Effector CD8-positive, alpha-beta T cell (primary cell): Measurements from ENCODE around the gene GRK4.
A peak's percentile ranks its signal among the peaks of the same experiment; 100 is the strongest.
"Not testable (repeated sequence)": the region's sequence is repeated elsewhere in the genome, so short reads cannot be mapped to it uniquely, and the experiment has no call there.

Source experiments
- DNase-seq: peaks from one replicate; lab custom pipeline; 2025; lab: John Stamatoyannopoulos, UW

Gene GRK4

DNA sequence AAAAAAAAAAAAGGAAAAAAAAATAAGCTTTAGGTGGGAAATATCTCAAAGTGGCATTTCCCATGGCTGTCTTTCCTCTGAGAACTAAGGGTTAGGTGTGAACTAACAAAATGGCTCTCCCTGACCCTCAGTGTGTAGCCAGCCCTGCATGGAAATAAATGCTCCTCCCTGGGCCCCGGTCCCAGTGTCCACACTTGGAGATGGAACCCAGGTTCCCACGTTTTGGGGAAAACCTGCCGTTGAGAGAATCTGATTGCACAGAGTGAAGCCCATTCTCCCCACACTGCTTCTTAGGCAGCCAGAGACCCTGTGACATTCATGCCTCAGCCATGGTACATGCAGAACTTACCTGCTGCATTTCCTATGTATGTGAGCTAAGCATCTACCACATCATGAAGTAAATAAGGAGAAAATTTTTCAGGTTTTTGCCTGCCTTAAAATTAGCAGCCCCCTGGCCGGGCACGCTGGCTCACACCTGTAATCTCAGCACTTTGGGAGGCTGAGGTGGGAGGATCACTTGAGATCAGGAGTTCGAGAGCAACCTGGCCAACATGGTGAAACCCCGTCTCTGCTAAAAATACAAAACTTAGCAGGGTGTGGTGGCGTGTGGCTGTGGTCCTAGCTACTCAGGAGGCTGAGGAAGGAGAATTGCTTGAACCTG is 76.5 kb downstream of the GRK4 start:
- DNase-seq = no peak

DNA sequence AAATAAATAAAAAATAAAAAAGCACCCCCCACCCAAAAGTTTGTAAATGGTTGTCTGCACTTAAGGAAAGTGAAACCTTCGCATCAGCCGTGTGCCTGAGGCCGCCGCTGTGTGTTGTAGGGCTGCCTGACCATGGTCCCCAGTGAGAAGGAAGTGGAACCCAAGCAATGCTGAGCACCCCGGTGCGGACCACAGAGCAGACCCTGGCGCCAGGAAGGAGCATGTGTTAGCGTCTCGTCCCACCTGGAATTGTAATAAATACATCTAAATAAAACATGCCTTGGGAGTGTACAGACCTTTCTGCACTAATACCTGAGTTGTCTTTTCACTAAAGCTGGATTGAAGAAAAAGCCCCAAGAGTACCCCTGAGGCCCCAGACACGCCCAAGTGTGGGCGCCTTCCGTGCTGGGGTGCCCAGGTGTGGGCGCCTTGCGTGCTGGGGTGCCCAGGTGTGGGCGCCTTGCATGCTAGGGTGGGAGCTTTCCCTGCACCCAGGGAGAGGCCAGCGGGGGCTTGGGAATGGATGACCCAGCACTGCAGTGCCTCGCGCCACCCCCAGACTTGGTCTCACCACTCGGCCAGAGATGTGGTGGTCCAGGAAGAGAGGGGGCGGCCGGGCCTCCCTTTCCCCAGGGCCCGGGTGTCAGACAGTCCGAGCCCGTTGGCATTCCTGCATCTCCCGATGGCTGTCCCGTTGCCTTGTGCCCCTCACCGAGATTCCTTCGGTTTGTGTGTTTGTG is 77.3 kb downstream of the GRK4 start:
- no peak for DNase-seq

DNA sequence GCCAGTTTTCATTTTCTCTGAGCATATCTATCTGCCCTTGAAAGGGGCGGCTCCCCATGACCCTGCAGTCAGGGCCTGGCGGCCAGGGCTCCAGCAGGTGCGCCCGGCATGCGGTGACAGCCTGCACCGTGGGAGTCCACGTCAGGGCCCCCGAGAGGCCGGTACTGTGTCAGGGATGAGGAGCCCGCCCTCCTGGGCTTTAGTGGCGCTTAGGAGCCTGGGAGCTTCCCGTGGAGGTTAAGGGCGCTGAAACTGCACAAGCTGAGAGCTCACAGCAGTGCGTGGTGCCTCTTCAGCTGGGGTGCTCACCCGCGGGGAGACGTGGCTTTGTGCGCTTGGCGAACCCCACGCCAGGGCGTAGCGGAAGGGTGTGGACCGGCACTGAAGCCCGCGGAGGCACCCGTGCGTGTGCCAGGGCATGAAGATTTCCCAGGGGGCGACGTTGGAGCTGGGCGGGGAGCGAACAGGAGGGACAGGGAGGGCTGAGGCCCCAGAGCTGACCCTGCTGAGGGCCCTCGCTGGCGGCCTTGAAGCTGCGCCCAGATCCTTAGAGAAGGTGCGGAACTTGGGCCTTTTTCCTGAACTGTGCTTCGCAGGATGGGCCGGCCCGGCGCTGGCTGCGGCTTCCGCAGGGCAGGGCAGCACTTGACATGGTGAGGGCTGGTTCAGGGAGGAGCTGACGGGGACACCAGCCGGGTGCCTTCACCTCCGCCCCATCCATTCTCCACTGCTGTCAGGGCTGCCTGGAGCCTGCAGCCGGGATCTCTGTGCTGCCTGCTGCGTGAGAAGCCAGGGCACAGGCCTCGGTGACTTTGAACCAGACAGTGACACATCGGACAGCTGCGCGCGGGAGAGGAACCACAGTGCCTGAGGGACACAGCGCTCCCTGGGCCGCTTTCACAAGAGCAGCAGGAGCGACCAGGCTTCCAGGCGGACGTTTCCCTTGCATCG is 78.1 kb downstream of the GRK4 start:
- DNase-seq = no peak

DNA sequence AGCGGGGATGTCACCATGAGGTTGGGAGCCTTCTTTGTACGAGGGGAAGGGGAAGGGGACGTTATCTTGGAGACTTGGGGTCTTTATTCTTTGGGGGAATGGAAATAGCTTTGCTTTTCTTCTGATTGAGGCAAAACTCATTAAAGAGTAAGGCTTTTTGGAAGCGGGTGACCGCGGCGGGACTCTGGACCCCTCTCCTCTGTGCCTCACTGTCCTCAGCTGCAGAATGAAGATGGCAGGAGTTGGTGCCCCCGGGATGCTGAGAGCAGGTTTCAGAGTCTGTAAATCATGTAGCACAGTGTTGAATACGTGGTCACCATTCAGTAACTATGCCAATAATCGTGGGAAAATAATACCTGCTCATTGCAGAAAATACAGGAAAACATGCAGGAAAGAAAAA is 78.9 kb downstream of the GRK4 start:
- DNase-seq = no peak

DNA sequence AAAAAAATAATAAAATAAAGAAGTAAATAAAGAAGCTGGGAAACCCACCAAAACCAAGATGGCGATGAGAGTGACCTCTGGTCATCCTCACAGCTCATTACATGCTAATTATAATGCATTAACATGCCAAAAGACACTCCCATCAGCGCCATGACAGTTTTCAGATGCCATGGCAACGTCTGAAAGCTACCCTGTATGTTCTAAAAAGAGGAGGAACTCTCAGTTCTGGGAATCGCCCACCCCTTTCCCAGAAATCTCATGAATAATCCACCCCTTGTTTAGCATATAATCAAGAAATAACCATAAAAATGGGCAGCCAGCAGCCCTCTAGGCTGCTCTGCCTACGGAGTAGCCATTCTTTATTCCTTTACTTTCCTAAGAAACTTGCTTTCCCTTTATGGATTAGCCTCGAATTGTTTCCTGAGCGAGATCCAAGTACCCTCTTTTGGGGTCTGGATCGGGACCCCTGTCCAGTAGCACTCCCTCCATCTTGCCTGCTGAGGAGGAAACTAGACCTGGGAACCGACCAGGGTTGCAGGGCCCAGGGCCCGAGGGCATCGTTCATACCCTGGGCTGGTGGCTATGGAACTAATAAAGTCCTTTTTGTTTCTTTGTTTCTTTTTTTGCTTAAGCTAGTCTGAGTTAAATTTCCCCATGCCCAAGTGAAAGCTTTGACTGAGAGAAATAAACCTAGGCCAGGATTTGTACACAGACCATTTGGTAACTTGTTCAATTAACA is 80.1 kb downstream of the GRK4 start:
- no peak for DNase-seq

DNA sequence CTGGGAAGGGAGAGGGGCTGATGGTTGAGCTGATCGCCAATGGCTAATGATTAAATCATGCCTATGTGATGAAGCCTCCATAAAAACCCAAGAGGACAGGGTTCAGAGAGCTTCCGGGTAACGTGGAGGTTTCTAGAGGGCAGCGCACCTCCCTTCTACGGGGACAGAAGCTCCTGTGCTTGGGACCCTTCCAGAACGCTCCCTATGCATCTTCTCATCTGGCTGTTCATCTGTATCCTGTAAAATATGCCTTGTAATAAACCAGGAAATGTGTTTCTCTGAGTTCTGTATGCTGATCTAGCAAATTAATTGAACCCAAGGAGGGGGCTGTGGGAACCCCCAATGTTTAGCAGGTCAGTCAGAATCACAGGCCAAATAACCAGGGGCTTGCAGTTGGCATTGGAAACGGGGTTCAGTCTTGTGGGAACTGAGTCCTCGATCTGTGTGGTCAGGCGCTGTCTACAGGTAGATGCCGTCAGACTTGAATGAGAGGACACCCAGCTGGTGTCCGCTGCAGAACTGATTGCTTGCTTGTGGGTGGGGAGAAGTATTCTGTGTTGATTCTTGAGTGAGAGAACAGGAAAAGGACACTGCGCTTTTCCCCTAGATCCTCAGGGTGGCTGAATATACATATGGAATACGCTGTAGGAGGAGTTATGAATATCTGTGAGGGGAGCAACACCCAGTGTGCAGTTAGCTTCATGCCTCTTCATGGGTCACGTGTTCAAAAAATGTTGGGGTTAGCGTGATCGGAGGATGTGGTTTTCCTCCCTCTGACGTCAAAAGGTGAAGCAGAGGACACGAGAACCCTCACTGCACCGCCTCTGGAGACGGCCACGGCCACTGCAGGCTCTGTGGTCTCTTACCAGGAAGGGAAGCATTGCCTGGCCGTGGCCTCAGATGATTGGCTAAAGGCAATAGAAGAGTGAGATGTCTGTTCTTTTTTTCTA is 81.8 kb downstream of the GRK4 start:
- peak; percentile 34 for DNase-seq

DNA sequence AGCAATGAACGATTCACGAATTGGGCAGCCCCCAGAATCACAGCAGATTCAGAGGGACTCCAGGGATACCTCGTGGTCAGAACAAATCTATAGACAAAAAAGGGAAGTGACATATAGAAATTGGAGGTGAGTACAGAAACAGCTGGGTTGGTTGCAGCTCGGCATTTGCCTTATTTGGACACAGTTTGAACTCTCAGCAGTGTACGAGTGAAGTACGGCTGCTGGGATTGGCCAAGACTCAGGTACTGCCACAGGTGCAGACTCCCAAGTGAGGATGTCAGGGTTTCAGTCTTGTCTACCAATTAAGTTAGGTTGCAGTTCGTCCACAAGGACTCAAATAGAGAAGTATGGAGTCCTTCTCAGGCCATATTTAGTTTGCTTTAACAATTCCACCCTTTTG is 82.8 kb downstream of the GRK4 start:
- DNase-seq = no peak

DNA sequence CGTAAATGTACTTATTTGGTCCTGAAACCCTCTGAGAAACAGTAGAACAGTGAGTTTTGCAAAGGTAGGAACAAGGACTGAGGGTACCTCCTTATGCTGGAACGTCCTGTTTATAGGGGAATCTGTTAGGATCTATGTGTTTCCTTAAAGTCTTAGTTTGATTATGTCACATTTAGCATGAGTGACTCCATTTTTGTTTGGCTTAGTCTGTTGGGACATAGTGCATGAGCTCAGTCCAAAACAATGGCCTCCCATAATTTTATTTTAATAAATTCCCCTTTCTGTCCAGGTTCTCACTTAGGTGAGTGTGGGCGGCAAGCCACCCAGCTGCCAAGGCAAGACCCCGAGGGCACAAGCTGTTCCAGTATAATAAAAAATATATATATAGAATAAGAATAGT is 83.3 kb downstream of the GRK4 start:
- DNase-seq = no peak

DNA sequence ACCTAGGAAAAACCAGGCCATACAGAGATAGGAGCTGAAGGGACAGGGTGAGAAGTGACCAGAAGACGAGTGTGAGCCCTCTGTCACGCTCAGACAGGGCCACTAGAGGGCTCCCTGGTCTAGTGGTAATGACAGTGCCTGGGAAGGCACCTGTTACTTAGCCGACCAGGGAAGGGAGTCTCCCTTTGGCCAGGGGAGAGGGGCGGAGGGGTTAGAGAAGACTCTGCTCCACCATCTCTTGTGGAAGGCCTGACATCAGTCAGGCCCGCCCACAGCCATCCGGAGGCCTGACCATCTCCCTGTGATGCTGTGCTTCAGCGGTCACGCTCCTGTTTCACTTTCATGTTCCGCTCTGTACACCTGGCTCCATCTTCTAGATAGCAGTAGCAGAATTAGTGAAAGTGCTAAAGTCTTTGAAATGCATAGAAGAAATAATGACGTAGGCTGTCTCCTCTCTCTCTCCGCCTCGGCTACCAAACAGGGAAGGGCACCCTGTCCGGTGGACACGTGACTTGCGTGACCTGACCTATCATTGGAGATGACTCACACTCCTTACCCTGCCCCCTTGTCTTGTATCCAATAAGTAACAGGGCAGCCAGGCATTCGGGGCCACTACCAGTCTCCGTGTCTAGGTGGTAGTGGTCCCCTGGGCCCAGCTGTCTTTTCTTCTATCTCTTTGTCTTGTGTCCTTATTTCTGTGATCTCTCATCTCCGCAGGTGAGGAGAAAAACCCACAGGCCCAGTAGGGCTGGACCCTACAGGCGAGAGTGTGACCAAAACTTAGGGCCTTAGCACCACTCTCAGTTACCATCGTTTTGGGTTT is 84.3 kb downstream of the GRK4 start:
- peak; percentile 18 for DNase-seq

DNA sequence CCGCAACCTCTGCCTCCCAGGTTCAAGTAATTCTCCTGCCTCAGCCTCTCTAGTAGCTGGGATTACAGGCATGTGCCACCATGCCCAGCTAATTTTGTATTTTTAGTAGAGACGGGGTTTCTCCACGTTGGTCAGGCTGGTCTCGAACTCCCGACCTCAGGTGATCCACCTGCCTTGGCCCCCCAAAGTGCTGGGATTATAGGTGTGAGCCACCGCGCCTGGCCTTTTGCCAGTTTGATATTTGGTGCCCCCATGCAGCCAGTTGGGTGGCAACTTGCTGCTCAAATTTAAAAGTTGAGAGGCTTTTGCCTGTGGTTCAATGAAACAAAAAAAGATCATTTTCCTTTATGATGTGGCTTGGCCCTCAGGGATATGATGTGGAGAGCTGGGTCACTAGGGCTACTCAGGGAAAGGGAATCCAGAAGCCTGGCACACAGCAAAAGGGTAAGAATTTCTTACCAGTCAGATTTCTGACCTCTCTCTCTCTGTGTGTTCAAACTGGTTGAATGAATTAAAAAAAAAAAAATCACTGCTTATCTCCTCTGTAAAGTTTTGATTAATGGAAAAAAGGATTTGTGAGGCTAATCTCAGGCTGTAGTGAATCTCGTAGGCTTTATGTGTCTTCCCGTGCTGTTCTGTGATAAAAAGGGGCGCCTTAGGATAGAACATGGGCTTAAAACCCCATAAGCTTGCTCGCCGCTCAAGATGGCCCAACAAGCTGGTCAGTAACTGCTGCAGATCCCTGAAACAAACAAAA is 87.9 kb downstream of the GRK4 start:
- DNase-seq = not testable (repeated sequence)

DNA sequence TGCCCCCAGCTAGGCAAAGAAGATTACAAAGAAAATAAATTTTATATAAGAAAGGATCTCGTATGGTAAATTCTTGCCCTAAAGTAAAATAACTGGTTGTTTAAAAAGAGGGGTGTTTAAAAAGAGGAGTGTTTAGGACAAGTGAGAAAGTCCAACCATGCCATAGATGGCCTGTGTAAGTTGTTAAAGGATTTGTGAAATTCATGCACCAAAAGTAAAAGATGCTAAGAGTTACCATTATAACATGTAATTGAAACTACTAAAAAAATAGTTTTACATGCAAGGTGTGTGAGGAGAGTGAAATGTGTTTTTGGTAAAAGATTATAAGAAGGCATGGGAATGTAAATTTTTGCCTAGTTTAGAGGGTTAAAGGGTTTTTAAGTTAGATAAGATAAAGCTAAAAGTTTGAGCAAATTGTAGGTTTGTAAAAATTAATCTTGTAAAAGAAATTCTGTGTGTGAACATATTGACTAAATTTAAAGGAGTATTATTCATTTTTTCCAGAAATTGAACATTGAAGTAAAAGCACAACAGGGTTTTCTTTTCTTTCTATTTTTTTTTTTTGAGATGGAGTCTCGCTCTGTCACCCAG is 90.9 kb downstream of the GRK4 start:
- no peak for DNase-seq

DNA sequence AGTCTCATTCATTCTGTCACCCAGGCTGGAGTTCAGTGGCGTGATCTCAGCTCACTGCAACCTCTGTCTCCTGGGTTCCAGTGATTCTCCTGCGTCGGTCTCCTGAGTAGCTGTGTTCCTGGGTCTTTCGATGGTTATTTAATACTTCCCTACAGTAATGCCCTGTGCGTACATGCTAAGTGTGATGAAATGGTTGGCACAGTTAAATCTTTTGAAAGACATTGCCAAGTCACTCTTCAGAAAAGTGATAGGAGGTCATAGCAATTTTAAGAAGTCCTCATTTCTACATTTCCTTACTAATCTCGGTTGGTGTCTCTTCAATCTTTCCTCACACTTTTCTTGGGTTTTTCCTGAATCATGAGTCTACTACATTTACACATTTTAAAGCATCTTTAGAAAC is 96.6 kb downstream of the GRK4 start:
- no peak for DNase-seq

DNA sequence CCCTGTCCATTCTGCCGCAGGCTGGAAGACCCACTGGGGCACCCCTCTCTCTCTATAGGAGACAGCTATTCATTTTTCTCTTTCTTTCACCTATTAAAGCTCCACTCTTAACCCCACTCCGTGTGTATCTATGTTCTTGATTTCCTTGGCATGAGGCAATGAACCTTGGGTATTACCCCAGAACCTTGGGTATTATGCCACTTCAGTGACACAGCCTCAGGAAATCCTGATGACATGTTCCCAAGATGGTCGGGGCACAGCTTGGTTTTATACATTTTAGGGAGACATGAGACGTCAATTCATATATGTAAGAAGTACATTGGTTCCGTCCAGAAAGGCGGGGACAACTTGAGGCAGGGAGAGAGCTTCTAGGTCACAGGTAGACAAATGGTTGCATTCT is 97.6 kb downstream of the GRK4 start:
- no peak for DNase-seq

DNA sequence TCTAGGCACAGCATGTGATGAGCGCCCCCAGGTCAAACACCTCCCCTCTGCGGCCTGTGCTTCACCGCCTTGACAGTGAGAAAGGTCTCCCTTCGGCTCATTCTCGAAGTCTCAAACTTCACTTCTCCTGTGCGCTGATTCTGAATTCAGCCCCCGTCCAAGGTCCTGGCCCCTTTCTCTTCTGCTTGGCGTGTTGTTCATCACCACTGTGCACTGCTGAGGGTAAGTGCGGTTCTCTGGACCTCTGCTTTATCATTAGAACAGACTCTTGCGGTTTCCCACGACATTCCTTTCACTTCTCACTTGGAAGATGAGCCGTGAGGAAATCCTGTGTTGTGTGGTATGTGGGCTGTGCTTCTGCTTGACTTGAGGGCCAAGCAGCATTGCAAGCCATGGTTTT is 99.1 kb downstream of the GRK4 start:
- DNase-seq = no peak

DNA sequence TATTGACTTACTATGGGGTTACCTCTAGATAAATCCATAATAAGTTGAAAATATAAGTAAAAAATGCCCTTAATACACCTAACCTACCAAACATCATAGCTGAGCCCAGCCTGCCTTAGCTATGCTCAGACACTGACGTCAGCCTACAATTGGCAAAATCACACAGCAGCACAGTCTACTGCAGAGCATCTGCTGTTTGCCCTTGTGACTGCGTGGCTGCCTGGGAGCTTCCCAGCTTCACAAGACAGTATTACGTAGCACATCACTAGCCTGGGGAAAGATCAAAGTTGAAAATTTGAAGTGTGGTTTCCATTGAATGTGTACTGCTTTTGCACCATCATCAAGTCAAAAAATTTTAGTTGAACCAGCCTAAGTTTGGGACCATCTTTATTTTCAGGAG is 102.2 kb downstream of the GRK4 start:
- no peak for DNase-seq

DNA sequence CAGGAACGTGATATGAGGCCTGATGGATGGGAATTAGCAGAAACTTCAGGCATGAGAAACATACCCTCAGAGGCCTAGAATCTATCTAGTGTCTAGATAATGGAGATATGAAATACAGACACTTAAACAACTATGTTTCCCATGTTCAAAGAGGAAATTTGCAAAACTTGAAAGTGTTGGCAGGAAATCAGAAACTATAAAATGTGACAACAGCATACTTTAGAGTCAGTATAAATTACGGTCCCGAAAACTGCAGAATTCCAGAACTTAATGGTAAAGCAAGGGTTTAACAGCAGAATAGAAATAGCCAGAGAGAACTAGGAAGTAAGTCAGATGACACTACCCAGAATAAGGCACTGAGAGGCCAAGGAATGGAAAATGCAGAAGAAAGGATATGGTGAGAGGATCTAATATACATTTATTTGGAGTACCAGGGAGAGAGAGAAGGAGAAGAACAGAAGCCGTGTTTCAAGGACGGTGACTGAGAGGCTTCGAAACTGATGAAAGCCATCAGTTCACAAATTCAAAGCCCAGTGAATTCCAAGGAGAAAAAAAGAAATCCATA is 103.5 kb downstream of the GRK4 start:
- DNase-seq = no peak

DNA sequence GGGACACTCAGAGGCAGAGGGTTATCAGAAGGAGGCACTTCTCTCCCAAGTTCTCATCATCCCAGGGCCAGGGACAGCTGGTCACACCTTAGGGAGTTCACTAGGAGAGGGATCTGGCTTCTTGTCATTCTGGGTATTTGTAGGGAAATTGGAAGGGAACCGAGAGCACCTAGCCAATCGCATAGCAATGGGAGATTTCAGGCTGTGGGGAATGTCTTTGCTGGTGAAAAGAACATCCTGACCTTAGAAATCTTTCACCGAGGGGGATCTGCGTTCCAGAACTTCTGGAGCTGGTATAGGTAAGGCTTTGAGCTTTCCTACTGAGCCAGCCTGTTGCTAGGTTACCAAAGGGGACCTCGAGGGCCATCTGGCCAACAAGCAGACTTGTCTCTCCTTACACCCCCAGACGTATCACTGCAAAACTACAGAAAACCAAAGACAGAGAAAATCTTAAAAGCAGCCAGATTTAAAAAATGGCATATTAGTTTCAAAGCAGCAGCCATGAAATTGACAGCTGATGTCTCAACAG is 104.2 kb downstream of the GRK4 start:
- no peak for DNase-seq

DNA sequence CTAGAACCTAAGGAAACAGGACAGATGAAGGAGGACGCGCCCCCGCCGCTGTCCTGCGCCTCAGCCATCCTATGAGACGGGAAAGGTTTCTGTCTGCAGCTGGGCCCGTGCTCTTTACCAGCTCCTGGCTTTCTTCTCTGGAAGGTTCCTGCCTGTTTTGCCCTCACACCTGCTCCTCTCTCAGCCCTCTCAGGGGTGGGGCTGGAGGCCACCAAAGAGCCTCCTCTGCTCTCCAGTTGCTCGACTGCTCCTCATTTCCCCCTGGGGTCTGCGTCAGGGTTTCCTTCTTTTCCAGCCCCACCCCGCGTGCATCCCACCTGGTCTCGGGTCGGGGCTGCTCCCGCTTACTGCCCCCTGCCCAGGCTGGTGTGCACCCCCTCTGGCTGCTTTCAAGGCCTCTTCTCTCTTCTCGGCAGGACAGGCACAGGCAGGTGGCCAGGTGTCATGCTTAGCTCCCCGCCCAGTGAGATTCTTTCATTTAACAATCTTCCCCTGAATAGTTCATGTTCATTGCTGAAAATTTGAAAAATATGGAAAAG is 106.4 kb downstream of the GRK4 start:
- DNase-seq = no peak
